ENCODE results near the gene LOC128125822.
A peak's percentile ranks its signal among the peaks of the same experiment; 100 is the strongest.

LOC128125822 gene

DNA sequence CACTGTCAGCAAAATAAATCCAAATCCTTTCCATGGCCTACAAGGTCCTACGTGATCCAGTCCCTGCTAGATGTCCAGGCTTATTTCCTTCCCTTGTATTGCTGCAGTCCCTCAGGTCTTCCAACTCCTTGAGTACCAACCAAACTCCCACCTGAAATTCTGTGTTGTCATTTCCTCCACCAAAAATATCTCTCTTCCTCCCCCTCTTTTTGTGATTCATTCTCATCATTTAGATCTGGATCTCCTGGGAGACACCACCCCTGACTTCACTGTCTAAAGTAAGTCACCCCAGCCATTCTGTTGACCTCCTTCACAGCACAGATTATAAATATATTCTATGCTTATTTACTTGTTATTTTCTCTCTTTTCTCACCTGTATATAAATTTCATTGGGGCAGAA is 9.0 kb upstream of the LOC128125822 start:
- H3K4me3 ChIP-seq (ENCODE audit: control insufficient read depth, low read depth, low read length), result no peak overlapping the region
- no peak for DNase-seq (ENCODE audit: low read depth)
- TF ChIP-seq, protein P1, sequence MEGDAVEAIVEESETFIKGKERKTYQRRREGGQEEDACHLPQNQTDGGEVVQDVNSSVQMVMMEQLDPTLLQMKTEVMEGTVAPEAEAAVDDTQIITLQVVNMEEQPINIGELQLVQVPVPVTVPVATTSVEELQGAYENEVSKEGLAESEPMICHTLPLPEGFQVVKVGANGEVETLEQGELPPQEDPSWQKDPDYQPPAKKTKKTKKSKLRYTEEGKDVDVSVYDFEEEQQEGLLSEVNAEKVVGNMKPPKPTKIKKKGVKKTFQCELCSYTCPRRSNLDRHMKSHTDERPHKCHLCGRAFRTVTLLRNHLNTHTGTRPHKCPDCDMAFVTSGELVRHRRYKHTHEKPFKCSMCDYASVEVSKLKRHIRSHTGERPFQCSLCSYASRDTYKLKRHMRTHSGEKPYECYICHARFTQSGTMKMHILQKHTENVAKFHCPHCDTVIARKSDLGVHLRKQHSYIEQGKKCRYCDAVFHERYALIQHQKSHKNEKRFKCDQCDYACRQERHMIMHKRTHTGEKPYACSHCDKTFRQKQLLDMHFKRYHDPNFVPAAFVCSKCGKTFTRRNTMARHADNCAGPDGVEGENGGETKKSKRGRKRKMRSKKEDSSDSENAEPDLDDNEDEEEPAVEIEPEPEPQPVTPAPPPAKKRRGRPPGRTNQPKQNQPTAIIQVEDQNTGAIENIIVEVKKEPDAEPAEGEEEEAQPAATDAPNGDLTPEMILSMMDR (IDR thresholded peaks at IDR 0.05; ENCODE audit: control insufficient read depth, insufficient read depth, low read depth, low read length, missing control alignments), result no peak

DNA sequence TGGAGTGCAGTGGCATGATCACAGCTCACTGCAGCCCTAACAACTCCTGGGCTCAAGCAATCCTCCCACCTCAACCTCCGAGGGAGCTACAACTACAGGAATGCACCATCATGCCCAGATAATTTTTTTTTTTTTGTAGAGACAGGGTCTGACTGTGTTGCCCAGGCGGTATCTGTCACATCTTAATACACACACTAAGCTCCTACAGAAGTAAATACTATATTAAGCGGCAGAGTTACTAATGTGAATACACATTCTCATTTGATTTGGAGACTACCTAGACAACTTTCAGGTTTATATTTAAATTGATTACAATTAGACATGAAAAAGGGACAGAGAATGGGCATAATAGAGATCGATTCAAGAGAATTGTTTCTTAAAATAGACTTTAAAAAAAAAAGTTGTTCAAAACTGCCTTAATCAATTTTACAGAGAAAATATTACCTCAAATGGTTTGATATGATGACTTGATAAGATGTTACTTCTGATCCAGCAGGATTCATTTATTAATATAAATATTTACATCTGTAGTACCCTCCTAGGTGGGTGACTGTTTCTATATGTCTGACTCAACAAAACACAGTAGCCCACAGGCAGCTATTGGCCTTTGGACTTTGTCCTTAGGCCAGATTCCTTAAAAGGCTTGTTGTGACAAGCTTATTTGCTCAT is 7.1 kb upstream of the LOC128125822 start:
- H3K4me3 ChIP-seq (ENCODE audit: control insufficient read depth, low read depth, low read length), result no peak overlapping the region
- DNase-seq (ENCODE audit: low read depth), result no peak
- TF ChIP-seq, protein P1 (IDR thresholded peaks at IDR 0.05; ENCODE audit: control insufficient read depth, insufficient read depth, low read depth, low read length, missing control alignments), result no peak

DNA sequence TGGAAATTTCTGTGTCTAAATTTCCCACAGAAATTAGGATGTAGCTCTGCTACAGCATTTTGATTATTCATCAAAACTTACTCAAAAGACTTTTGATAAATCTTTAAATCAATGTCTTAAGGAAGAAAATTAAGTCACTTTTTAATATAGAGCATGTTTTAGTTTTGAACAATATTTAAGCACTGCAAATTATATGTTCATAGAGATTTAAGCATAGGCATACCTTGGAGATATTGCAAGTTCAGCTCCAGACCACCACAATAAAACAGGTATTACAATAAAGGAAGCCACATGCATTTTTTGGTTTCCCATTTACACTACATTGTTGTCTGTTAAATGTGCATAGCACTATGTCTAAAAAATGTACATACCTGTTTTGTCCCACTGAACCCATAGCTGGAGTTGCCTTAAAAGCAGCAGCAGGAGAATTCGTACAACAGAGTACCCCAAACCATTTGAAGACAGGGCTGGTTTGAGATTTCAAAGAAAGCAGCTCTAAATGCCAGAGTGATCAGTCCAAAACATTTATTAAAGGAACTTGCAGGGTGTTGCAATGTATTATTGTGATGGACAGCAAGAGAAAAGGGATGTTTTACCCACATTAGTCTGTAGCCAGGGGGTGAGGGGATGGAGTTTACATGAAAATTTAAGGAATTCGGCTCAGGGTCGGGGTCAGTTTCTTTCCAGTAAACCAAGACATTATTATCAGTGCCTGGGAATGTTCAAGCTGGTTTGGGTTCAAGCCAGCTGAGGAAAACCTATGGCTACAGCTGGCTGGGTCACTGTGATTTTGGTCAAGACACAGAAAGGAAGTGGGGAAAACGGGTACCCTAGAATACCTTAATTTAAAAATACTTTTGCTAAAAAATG is 6.3 kb upstream of the LOC128125822 start:
- DNase-seq (ENCODE audit: low read depth), result no peak
- H3K4me3 ChIP-seq (ENCODE audit: control insufficient read depth, low read depth, low read length), result no peak overlapping the region
- TF ChIP-seq, protein P1 (IDR thresholded peaks at IDR 0.05; ENCODE audit: control insufficient read depth, insufficient read depth, low read depth, low read length, missing control alignments), result no peak

DNA sequence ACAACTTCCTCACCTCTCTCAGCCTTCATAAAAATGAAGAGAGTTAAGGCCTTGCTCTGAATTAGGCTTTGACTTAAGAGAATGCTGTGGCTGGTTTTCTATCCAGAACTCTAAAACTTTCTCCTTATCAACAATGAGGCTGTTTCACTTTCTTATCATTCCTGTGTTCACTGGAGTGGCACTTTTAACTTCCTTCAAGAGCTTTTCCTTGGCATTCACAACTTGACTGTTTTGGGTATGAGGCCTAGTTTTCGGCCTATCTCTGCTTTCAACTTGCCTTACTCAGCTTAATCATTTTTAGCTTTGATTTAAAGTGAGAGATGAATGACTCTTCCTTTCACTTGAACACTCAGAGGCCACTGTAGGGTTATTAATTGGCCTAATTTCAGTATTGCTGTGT is 4.3 kb upstream of the LOC128125822 start:
- H3K4me3 ChIP-seq (ENCODE audit: control insufficient read depth, low read depth, low read length), result no peak overlapping the region
- TF ChIP-seq, protein P1 (IDR thresholded peaks at IDR 0.05; ENCODE audit: control insufficient read depth, insufficient read depth, low read depth, low read length, missing control alignments), result no peak
- no peak for DNase-seq (ENCODE audit: low read depth)

DNA sequence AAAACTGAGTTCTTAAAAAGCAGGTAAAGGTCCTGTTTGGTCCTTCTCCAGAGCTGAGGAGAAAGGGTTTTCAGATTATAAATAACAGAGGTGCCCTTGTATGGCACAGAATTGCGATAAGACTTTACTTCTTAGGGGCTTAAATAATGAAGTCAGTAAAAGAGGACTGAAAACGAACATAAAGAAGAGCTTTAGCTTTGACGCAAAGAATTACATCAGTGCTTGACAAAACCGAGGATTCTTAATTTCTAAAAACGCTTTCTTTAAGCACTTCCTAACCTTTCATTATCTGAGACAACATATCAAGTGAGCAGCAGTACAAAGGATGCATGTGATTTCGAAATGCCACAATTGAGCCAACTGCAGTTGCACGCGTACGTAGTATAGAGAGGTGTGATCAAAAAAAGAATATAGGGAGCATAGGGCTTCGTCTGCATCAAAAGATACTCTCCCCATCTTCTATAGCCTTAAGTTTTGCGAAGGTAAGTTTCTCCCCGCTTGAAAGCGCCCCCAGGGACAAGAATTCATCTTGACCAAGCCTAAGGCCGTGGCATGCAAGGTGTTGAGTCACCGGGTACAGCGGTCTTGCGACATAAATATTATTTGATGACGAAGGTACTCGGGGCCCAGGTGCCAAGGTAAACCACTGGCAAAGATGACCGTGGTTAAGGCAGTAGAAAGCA is 778 bp upstream of the LOC128125822 start:
- peak overlapping the region; percentile 59 for H3K4me3 ChIP-seq (ENCODE audit: control insufficient read depth, low read depth, low read length)
- peak; percentile 27 for DNase-seq (ENCODE audit: low read depth)
- TF ChIP-seq, protein P1 (IDR thresholded peaks at IDR 0.05; ENCODE audit: control insufficient read depth, insufficient read depth, low read depth, low read length, missing control alignments), result peak; percentile 3

DNA sequence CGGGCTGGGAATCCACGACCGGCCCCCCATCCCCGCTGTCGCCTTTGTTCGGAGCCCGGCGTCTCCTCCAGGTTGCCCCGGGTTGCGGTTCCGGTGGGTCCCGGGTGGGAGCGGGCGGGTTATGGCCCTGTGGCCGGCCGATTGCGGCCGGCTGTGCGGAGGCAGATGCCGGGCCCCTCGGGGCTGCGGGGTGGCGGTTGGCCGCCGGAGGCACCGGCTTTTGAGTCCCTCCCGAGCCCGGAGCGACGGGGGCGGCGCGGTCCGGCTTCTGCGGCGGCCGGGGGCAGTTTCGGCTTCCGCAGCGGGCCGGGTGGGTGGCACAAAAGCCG is 431 bp downstream of the LOC128125822 start:
- H3K4me3 ChIP-seq (ENCODE audit: control insufficient read depth, low read depth, low read length), result peak overlapping the region; percentile 83
- no peak for DNase-seq (ENCODE audit: low read depth)
- TF ChIP-seq, protein P1 (IDR thresholded peaks at IDR 0.05; ENCODE audit: control insufficient read depth, insufficient read depth, low read depth, low read length, missing control alignments), result no peak

Data from AG09309 (cell line).